ENCODE results near the gene NCOR1. TPM values are rescaled to one million over a fixed set of nuclear protein-coding genes. Genes with fewer than 3 reads are reported as not detected.

NCOR1 gene
- total and polyA plus RNA-seq, 2 of the 13 experiments (the other 11 are each of a cell fraction or from before 2014, with no cell fraction given) = 57.0 to 71.7 TPM

GRCh38 chr17:16217002-16217635 is 1.8 kb upstream of the NCOR1 start, which contains the start of gene PIGL (continued):
- TF ChIP-seq HNF1A (IDR thresholded peaks at IDR 0.05; ENCODE audit: low read depth) (peak; percentile 48; the same call in 1 of the 2 replicates), HNF1A (CRISPR knock-in tag; IDR thresholded peaks at IDR 0.05; ENCODE audit: borderline replicate concordance) (peak; percentile 21; the same call in 1 of the 2 replicates), ZNF138 (CRISPR knock-in tag; IDR thresholded peaks at IDR 0.05; ENCODE audit: low read depth) (0 out of 2 replicates have a peak, but pooled peaks have one; percentile 58), ZNF580 (CRISPR knock-in tag; IDR thresholded peaks at IDR 0.05; ENCODE audit: borderline replicate concordance, low read depth) (0 out of 2 replicates have a peak, but pooled peaks have one; percentile 48), ZNF607 (CRISPR knock-in tag; IDR thresholded peaks at IDR 0.05; ENCODE audit: borderline replicate concordance) (peak; percentile 57; the same call in 1 of the 2 replicates), EEA1 (CRISPR knock-in tag; IDR thresholded peaks at IDR 0.05; ENCODE audit: borderline replicate concordance) (peak; percentile 71; the same call in 1 of the 2 replicates), ZNF382 (CRISPR knock-in tag; IDR thresholded peaks at IDR 0.05; ENCODE audit: borderline replicate concordance) (no peak), HOMEZ (CRISPR knock-in tag; IDR thresholded peaks at IDR 0.05; ENCODE audit: low read depth) (peak; percentile 70), ZNF564 (CRISPR knock-in tag; IDR thresholded peaks at IDR 0.05) (0 out of 2 replicates have a peak, but pooled peaks have one; percentile 7), HMG20A (CRISPR knock-in tag; IDR thresholded peaks at IDR 0.05; ENCODE audit: borderline replicate concordance) (no peak; the same call in 1 of the 2 replicates), SOX5 (CRISPR knock-in tag; IDR thresholded peaks at IDR 0.05; ENCODE audit: borderline replicate concordance) (peak; percentile 30; the same call in 1 of the 2 replicates), SNAPC5 (CRISPR knock-in tag; IDR thresholded peaks at IDR 0.05; ENCODE audit: borderline replicate concordance) (no peak), SRF (IDR thresholded peaks at IDR 0.05; ENCODE audit: low read depth, low read length) (peak; percentile 61; the same call in 1 of the 2 replicates), CHCHD3 (CRISPR knock-in tag; IDR thresholded peaks at IDR 0.05) (peak; percentile 11; the same call in 1 of the 2 replicates), ZSCAN29 (CRISPR knock-in tag; conservative IDR thresholded peaks at IDR 0.05) (peak; percentile 85; the same call in 1 of the 2 replicates), BRD4 (CRISPR knock-in tag; IDR thresholded peaks at IDR 0.05) (peak; percentile 94), ZNF17 (CRISPR knock-in tag; IDR thresholded peaks at IDR 0.05) (no peak), E2F1 (CRISPR knock-in tag; IDR thresholded peaks at IDR 0.05) (peak; percentile 44), ZNF263 (CRISPR knock-in tag; IDR thresholded peaks at IDR 0.05) (peak; percentile 77), ZBTB26 (CRISPR knock-in tag; IDR thresholded peaks at IDR 0.05; ENCODE audit: borderline replicate concordance) (peak; percentile 74), FOXM1 (CRISPR knock-in tag; IDR thresholded peaks at IDR 0.05) (no peak)
